Measurements from ENCODE around the gene TDP2. TPM values are rescaled to one million over a fixed set of nuclear protein-coding genes. Genes with fewer than 3 reads are reported as not detected.

The TDP2 gene
- total RNA-seq, 1 donor from 2014 or later, result 33.9 TPM

GRCh38 chr6:24690593-24690992 lies 23.9 kb upstream of the TDP2 start:
- Mint-ChIP-seq H3K4me3 (ENCODE audit: unreplicated experiment) (no peak overlapping the region), H3K9me3 (ENCODE audit: unreplicated experiment) (no peaks in the 10 kb centered on the region), H3K27me3 (ENCODE audit: unreplicated experiment) (peaks cover 4% of the 10 kb centered on the region), H3K27ac (ENCODE audit: unreplicated experiment) (no peak overlapping the region), H3K36me3 (ENCODE audit: low read depth, unreplicated experiment) (no peaks in the 10 kb centered on the region), H3K4me1 (ENCODE audit: unreplicated experiment) (peaks cover 6% of the 10 kb centered on the region)
- no peak for DNase-seq (ENCODE audit: low spot score)
- no peak for TF ChIP-seq CTCF (IDR thresholded peaks at IDR 0.05; ENCODE audit: unreplicated experiment)

GRCh38 chr6:24689964-24690363 lies 23.3 kb upstream of the TDP2 start:
- Mint-ChIP-seq H3K4me1 (ENCODE audit: unreplicated experiment) (peaks cover 6% of the 10 kb centered on the region), H3K27ac (ENCODE audit: unreplicated experiment) (no peak overlapping the region), H3K4me3 (ENCODE audit: unreplicated experiment) (no peak overlapping the region), H3K27me3 (ENCODE audit: unreplicated experiment) (peaks cover 4% of the 10 kb centered on the region), H3K9me3 (ENCODE audit: unreplicated experiment) (no peaks in the 10 kb centered on the region), H3K36me3 (ENCODE audit: low read depth, unreplicated experiment) (no peaks in the 10 kb centered on the region)
- no peak for TF ChIP-seq CTCF (IDR thresholded peaks at IDR 0.05; ENCODE audit: unreplicated experiment)
- no peak for DNase-seq (ENCODE audit: low spot score)

- H3K9me3 Mint-ChIP-seq (ENCODE audit: unreplicated experiment), result no peaks in the 10 kb centered on the region
- no peak overlapping the region for H3K27ac Mint-ChIP-seq (ENCODE audit: unreplicated experiment)
- no peak overlapping the region for H3K4me3 Mint-ChIP-seq (ENCODE audit: unreplicated experiment)
- peaks cover 11% of the 10 kb centered on the region for H3K4me1 Mint-ChIP-seq (ENCODE audit: unreplicated experiment)
- DNase-seq (ENCODE audit: low spot score), result no peak
- H3K27me3 Mint-ChIP-seq (ENCODE audit: unreplicated experiment), result peaks cover under 1% of the 10 kb centered on the region
- peaks cover 6% of the 10 kb centered on the region for H3K36me3 Mint-ChIP-seq (ENCODE audit: low read depth, unreplicated experiment)
- no peak for TF ChIP-seq CTCF (IDR thresholded peaks at IDR 0.05; ENCODE audit: unreplicated experiment)
Measured at GRCh38 chr6:24686946-24687345, 20.2 kb upstream of the TDP2 start.

GRCh38 chr6:24686408-24686807 lies 19.7 kb upstream of the TDP2 start:
- Mint-ChIP-seq H3K4me1 (ENCODE audit: unreplicated experiment) (peaks cover 13% of the 10 kb centered on the region), H3K9me3 (ENCODE audit: unreplicated experiment) (no peaks in the 10 kb centered on the region), H3K36me3 (ENCODE audit: low read depth, unreplicated experiment) (peaks cover 12% of the 10 kb centered on the region), H3K27ac (ENCODE audit: unreplicated experiment) (no peak overlapping the region), H3K27me3 (ENCODE audit: unreplicated experiment) (no peaks in the 10 kb centered on the region), H3K4me3 (ENCODE audit: unreplicated experiment) (no peak overlapping the region)
- TF ChIP-seq CTCF (IDR thresholded peaks at IDR 0.05; ENCODE audit: unreplicated experiment), result no peak
- DNase-seq (ENCODE audit: low spot score), result no peak

GRCh38 chr6:24683297-24684296 lies 16.9 kb upstream of the TDP2 start:
- no peak for TF ChIP-seq CTCF (IDR thresholded peaks at IDR 0.05; ENCODE audit: unreplicated experiment)
- H3K36me3 Mint-ChIP-seq (ENCODE audit: low read depth, unreplicated experiment), result peaks cover 21% of the 10 kb centered on the region
- H3K27ac Mint-ChIP-seq (ENCODE audit: unreplicated experiment), result peak overlapping the region; percentile 39
- peaks cover 1% of the 10 kb centered on the region for H3K27me3 Mint-ChIP-seq (ENCODE audit: unreplicated experiment)
- DNase-seq (ENCODE audit: low spot score), result no peak
- peaks cover 11% of the 10 kb centered on the region for H3K4me1 Mint-ChIP-seq (ENCODE audit: unreplicated experiment)
- H3K9me3 Mint-ChIP-seq (ENCODE audit: unreplicated experiment), result no peaks in the 10 kb centered on the region
- H3K4me3 Mint-ChIP-seq (ENCODE audit: unreplicated experiment), result no peak overlapping the region
